Mucosa of descending colon (tissue), 3 donors: ENCODE measurements around the gene IP6K3. TPM values are rescaled to one million over a fixed set of nuclear protein-coding genes. Genes with fewer than 3 reads are reported as not detected.

Experiments used
- ATAC-seq: fragments of 200-7000 bp; cut with Tn5 transposase; one replicate; pipeline ENCODE4 v1.9.1; 2020; ENCODE audit warnings: mild to moderate bottlenecking, moderate library complexity
- DNase-seq, 3 donors: peaks; one replicate each; pipeline ENCODE4 v3.0.0-alpha.2; 2020
- H3K36me3 ChIP-seq: fragments of 200-600 bp; one replicate; pipeline ENCODE4 v1.8.0; 2021; ENCODE audit warnings: low read depth, mild to moderate bottlenecking
- H3K4me1 ChIP-seq: fragments of 200-600 bp; one replicate; pipeline ENCODE4 v1.8.0; 2021; ENCODE audit warnings: low read depth, mild to moderate bottlenecking
- H3K4me3 ChIP-seq: fragments of 200-600 bp; one replicate; pipeline ENCODE4 v1.8.0; 2021; ENCODE audit warnings: mild to moderate bottlenecking
- H3K9me3 ChIP-seq: fragments of 200-600 bp; one replicate; pipeline ENCODE4 v1.8.0; 2021; ENCODE audit warnings: mild to moderate bottlenecking
- intact Hi-C, 2 donors: fragments of 100-400 bp; cut with DNase I in 1 of 2; cut with micrococcal nuclease in 1 of 2; formaldehyde crosslinking; loops; one replicate each; pipeline versions ENCODE4 v1.11.0 to v1.11.1; 2022; cut with DNase I, micrococcal nuclease
- total RNA-seq, 3 donors: library from RNA; stranded (reverse); fragmentation: NEBNext Ultra II Directional in 2 of 3; extraction: Animal tissue kit (Norgen Biotek cat#: 25700) in 2 of 3; gene quantifications; one replicate each; pipeline versions ENCODE4 v1.2.1 to v1.2.4, GENCODE V29; 2021 to 2023
- TF ChIP-seq, protein P1 (sequence below): fragments of 200-600 bp; IDR thresholded peaks from one replicate; pipeline ENCODE4 v1.8.0; 2022; ENCODE audit warnings: antibody characterized with exemption, mild to moderate bottlenecking
- donor health status: DM: no; HTN: no; CAD: no; lungs with moderate emphysema.
- donor health status: DM: no; HTN: no; CAD: no.
- donor health status: DM: no; HTN: yes; CAD: no.

Gene IP6K3
- total RNA-seq, 3 donors from 2014 or later: 0.67 to 6.8 (median 0.96) TPM

DNA sequence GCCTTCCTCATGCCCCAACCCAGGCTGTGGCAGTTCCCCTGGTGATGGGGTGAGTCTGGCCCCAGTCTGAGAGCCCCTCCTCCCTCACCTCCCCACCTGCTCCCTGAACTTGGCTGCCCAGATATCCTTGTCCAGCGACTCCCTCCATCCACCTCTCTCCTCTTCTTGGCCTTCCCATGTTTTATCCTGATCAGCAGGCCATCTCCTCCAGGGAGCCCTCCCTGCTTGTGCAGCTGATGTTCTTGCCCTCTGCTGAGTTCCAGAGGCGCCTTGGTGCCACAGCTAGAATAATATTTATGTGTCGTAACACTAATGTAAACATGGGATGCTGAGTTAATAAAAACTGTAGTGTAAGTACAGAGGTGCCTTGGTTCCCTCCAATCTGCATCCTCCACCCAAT, 10.4 kb upstream of the IP6K3 start:
- H3K9me3 ChIP-seq: no peaks in the 10 kb centered on the region
- no peak for DNase-seq
- no peak overlapping the region for H3K4me3 ChIP-seq
- TF ChIP-seq, protein P1, sequence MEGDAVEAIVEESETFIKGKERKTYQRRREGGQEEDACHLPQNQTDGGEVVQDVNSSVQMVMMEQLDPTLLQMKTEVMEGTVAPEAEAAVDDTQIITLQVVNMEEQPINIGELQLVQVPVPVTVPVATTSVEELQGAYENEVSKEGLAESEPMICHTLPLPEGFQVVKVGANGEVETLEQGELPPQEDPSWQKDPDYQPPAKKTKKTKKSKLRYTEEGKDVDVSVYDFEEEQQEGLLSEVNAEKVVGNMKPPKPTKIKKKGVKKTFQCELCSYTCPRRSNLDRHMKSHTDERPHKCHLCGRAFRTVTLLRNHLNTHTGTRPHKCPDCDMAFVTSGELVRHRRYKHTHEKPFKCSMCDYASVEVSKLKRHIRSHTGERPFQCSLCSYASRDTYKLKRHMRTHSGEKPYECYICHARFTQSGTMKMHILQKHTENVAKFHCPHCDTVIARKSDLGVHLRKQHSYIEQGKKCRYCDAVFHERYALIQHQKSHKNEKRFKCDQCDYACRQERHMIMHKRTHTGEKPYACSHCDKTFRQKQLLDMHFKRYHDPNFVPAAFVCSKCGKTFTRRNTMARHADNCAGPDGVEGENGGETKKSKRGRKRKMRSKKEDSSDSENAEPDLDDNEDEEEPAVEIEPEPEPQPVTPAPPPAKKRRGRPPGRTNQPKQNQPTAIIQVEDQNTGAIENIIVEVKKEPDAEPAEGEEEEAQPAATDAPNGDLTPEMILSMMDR: no peak
- H3K36me3 ChIP-seq: no peaks in the 10 kb centered on the region
- peaks cover 23% of the 10 kb centered on the region for H3K4me1 ChIP-seq
- intact Hi-C loops: no loop called here
- ATAC-seq: no peak

DNA sequence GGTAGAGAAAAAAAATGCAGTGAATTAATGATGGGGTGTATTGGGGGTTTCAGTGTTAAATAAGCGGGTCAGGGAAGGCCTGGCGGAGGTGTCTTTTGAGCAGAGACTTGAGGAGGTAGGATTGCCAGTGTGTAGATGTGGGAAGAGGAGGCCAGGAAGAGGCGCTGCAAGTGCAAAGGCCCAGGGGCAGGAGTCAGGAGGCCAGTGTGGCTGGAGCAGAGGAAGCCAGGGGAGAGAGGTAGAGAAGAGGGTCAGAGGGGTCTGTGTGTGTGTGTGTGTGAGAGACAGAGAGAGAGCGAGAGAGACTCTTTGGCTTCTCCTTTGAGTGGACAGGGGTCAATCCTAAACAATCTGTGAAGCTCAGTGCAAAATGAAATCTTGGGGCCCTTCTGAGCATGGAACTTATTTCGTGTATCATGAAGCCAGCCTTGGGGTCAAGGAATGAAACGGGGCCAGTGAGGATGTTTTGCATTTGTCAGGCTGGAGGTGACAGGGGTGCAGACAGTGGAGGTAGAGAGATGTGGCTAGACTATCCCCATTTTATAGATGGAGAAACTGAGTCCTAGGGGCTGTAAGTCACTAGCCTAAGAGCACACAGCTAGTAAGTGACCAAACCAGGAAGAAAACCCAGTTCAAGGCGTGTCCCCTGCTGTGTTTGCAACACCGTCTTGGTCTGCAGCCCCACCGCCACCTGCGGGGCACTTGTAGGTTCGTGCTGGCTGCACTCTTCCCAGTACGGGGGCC, 9.7 kb upstream of the IP6K3 start:
- Histone ChIP-seq H3K36me3 (no peaks in the 10 kb centered on the region), H3K4me3 (no peak overlapping the region), H3K4me1 (peaks cover 21% of the 10 kb centered on the region), H3K9me3 (no peaks in the 10 kb centered on the region)
- peak; percentile 26 for ATAC-seq
- TF ChIP-seq, protein P1: no peak
- intact Hi-C loops: no loop called here
- no peak for DNase-seq

DNA sequence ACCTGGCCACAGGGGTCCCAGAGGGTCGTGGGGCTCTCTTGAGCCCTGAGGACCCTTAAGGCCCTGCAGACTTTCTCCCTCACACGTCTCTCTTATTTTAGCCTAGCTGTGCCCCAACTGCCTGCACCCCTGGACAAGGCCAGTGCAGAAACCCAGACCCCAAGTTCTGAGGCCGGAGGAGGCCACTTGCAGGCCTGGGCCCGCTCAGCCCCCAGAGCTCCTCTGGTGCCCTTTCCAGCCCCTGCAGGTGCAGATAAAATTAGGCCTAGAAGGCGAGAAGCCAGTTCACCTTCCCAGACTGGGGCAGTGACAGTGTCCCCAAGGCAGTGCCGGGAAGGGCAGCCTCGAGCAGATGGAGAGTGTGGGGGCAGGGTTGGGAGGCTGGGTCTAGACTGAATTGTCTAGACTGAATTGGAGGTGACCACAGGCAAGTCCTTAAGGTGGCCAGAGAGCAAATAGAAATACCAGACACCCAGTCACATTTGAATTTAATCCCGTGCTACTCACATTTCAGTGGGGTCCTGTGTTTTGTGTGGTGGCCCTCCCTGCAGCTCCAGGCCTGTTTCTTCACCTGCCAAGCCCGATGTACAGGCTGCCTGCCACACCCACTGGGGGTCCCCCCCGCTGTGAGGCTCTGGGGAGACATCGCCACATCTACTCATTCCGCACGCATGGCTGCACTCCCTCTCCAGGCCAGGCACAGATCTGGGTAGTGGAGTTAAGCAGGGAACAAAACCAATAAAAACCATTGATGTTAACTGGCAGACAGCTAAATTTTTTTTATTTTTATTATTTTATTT, 8.6 kb upstream of the IP6K3 start:
- DNase-seq: no peak
- no peak for ATAC-seq
- H3K36me3 ChIP-seq: no peaks in the 10 kb centered on the region
- intact Hi-C loops: no loop called here
- no peak overlapping the region for H3K4me3 ChIP-seq
- TF ChIP-seq, protein P1: no peak
- H3K4me1 ChIP-seq: peaks cover 20% of the 10 kb centered on the region
- H3K9me3 ChIP-seq: no peaks in the 10 kb centered on the region

DNA sequence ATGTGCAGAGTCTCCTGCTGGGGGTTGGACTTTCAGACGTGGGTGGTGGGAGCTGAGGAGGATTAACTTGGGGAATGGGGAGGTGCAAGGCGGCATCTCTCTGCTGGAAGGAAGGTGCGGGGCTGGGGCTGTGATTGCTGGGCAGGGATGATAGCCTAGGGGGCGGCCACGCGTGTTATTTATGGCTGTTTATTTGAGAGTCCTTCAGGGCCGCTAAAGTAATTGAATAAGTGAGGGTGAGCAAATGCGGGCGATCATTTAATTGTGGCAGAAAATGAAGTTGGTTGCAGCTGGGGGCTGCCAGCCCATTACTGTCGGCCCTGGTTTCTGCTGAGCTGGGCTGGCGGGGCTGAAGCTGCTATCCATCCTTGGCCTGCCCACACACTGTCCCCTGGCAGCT, 7.5 kb upstream of the IP6K3 start:
- Histone ChIP-seq H3K9me3 (no peaks in the 10 kb centered on the region), H3K4me3 (no peak overlapping the region), H3K4me1 (peaks cover 20% of the 10 kb centered on the region), H3K36me3 (no peaks in the 10 kb centered on the region)
- ATAC-seq: no peak
- intact Hi-C loops: no loop called here
- no peak for DNase-seq
- TF ChIP-seq, protein P1: no peak

DNA sequence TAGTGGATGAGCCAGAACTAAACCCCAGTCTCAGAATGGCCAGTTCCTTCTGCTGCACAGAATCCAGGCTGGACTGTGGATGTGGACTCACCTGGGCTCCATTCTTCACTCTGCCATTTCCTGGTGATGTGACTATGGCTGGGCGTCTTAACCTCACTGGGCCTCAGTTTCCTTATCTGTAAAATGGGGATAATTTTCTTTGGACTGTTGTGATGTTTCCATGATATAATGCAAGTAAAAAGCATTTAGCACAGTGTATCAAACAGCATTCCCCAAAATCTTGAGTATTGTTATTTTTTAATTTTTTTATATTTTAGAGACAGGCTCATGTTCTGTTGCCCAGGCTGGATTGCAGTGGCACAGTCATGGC, 5.9 kb upstream of the IP6K3 start:
- DNase-seq (no peak), ATAC-seq (peak; percentile 7)
- intact Hi-C loops: no loop called here
- TF ChIP-seq, protein P1: no peak
- Histone ChIP-seq H3K4me3 (no peak overlapping the region), H3K9me3 (no peaks in the 10 kb centered on the region), H3K36me3 (no peaks in the 10 kb centered on the region), H3K4me1 (peaks cover 16% of the 10 kb centered on the region)
